ENCODE data around the gene LRP6. TPM values are rescaled to one million over a fixed set of nuclear protein-coding genes. Genes with fewer than 3 reads are reported as not detected.

Gene LRP6
- total and polyA plus RNA-seq, 2 of the 8 experiments (the other 6 are each of a cell fraction or from before 2014, with no cell fraction given): 53.6 to 73.2 TPM

DNA sequence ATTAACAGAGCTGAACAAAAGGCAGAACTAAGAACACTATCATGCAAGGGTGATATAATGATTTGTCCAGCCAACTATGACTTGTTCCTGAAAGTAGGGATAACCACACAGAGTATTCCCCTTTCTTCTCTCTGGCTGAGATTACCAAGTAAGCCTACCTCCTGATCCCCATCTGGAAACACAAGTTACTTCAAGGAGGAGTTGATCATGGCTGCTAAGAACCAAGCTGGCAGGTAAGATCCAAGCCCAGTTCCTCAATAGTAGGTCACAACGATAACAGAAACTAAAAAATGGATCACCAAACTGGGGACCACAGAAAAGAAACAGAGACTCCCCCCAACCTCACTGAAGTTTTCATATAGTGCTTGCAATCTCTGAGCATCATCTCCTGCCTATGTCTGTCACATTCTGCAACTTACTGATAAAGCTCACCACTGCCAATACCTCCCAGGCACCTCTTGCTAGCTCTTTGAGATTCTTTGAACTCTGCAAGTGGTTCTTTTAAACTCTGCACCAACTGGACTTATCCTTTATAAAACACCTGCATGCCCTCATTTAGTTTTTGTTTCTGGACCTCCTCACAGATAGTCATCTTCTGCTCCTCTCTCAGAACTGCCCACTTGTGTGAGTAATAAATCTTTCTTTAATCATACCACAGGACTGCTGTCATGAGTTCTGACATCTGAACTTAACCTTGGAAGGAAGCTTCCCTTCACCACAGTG is 76.6 kb downstream of the LRP6 start:
- Histone ChIP-seq H2BK12ac (ENCODE audit: low read depth, low read length) (no peak overlapping the region), H3K18ac (ENCODE audit: extremely low read depth, low read length) (no peak overlapping the region), H2BK15ac (ENCODE audit: low read length) (no peak overlapping the region), H3K27me3 (replicated peaks in 1 of 4; ENCODE audit: control insufficient read depth in 3 of 4, extremely low read depth in 1 of 4, insufficient read depth in 3 of 4, low read length in 3 of 4) (no peaks in the 10 kb centered on the region), H3K9me3 (ENCODE audit: insufficient read depth in 2 of 2, low read depth in 1 of 2, low read length in 1 of 2) (no peaks in the 10 kb centered on the region), H2BK5ac (ENCODE audit: low read depth, low read length) (no peak overlapping the region), H2AFZ (ENCODE audit: low read length) (no peak overlapping the region), H4K91ac (replicated peaks; ENCODE audit: insufficient read length, low read length) (no peak overlapping the region), H3K9ac (replicated peaks in 1 of 4; ENCODE audit: extremely low read depth in 1 of 4, low read depth in 3 of 4, low read length in 3 of 4) (no peak overlapping the region), H2BK20ac (ENCODE audit: low read length) (no peak overlapping the region), H3K36me3 (ENCODE audit: control insufficient read depth in 2 of 4, insufficient read depth in 4 of 4, low read length in 3 of 4) (peaks cover 0 to 3% (median 0%) of the 10 kb centered on the region in 4 experiments; a peak in 3 of 8 replicates), H4K8ac (ENCODE audit: extremely low read depth, insufficient read depth, low read length) (no peak overlapping the region), H4K20me1 (replicated peaks in 1 of 2; ENCODE audit: control insufficient read depth in 1 of 2, insufficient read depth in 2 of 2, low read length in 2 of 2) (peaks cover 2 to 3% of the 10 kb centered on the region in 2 experiments), H4K5ac (ENCODE audit: insufficient read length, low read depth, low read length) (no peak overlapping the region), H3K27ac (ENCODE audit: low read depth, low read length) (no peak overlapping the region), H3K79me2 (ENCODE audit: control insufficient read depth in 1 of 2, insufficient read depth in 2 of 2, low read length in 2 of 2) (peaks cover 0 to 81% of the 10 kb centered on the region in 2 experiments; a peak in 3 of 4 replicates), H3K4me1 (replicated peaks in 1 of 4; ENCODE audit: control insufficient read depth in 3 of 4, insufficient read depth in 4 of 4, low read length in 3 of 4) (no peaks in the 10 kb centered on the region), H3K4ac (replicated peaks; ENCODE audit: insufficient read length, low read depth, low read length) (no peak overlapping the region), H3K23ac (ENCODE audit: insufficient read length) (no peak overlapping the region), H3K23me2 (ENCODE audit: low read depth, low read length) (no peaks in the 10 kb centered on the region), H3K79me1 (ENCODE audit: low read depth, low read length) (peaks cover 4% of the 10 kb centered on the region; the same call in 1 of the 2 replicates), H3K4me2 (ENCODE audit: insufficient read depth in 1 of 2, low read depth in 2 of 2, low read length in 2 of 2) (no peak overlapping the region), H3K14ac (ENCODE audit: insufficient read length) (no peak overlapping the region), H3K4me3 (ENCODE audit: extremely low read depth in 1 of 4, insufficient read depth in 2 of 4, low read depth in 3 of 4, low read length in 4 of 4) (no peak overlapping the region), H2AK5ac (ENCODE audit: low read depth, low read length) (no peak overlapping the region), H3K56ac (replicated peaks; ENCODE audit: insufficient read length, low read depth, low read length) (no peak overlapping the region), H2BK120ac (replicated peaks; ENCODE audit: low read depth, low read length) (no peak overlapping the region)
- 91% methylated on average over 1 of the region's 1 CpG; no CpG with 5 or more reads in 1 of the 2 experiments for WGBS, 2 experiments (ENCODE audit: extremely low coverage in 1 of 2, insufficient coverage in 1 of 2, insufficient read length in 1 of 2, insufficient replicate concordance in 2 of 2, low coverage in 1 of 2, low lambda C conversion rate in 2 of 2, missing lambda C conversion rate in 1 of 2)
- FAIRE-seq (no peak), DNase-seq (ENCODE audit: low read depth in 1 of 2, low spot score in 2 of 2) (no peak)
- POLR2A ChIA-PET (ENCODE audit: partially characterized antibody): interaction anchor here (0.7 to 0.8 kb wide), 2 partner anchors 8 to 13 kb away, joined by 3 read pairs; no protein-coding TSS in a partner anchor
- CTCF ChIA-PET (ENCODE audit: partially characterized antibody): interaction anchor here (0.6 to 1.5 kb wide), 7 partner anchors 8 to 603 kb away, joined by 3 to 4 read pairs (median 4); no protein-coding TSS in a partner anchor
- TF ChIP-seq, protein P1, sequence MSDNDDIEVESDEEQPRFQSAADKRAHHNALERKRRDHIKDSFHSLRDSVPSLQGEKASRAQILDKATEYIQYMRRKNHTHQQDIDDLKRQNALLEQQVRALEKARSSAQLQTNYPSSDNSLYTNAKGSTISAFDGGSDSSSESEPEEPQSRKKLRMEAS (IDR thresholded peaks at IDR 0.05): no peak
- TF ChIP-seq, protein P2, sequence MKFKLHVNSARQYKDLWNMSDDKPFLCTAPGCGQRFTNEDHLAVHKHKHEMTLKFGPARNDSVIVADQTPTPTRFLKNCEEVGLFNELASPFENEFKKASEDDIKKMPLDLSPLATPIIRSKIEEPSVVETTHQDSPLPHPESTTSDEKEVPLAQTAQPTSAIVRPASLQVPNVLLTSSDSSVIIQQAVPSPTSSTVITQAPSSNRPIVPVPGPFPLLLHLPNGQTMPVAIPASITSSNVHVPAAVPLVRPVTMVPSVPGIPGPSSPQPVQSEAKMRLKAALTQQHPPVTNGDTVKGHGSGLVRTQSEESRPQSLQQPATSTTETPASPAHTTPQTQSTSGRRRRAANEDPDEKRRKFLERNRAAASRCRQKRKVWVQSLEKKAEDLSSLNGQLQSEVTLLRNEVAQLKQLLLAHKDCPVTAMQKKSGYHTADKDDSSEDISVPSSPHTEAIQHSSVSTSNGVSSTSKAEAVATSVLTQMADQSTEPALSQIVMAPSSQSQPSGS (IDR thresholded peaks at IDR 0.05; ENCODE audit: low read length): no peak
- TF ChIP-seq GTF2F1 (IDR thresholded peaks at IDR 0.05; ENCODE audit: borderline replicate concordance, low read depth, low read length): no peak
- no peak for TF ChIP-seq RFX5 (IDR thresholded peaks at IDR 0.05; ENCODE audit: borderline replicate concordance, low read depth, low read length)
- no peak for TF ChIP-seq ATF3 (IDR thresholded peaks at IDR 0.05; ENCODE audit: insufficient read depth, low read depth, low read length)
- no peak for TF ChIP-seq SRF (IDR thresholded peaks at IDR 0.05; ENCODE audit: low read depth, low read length)
- no peak for TF ChIP-seq EGR1 (IDR thresholded peaks at IDR 0.05; ENCODE audit: borderline replicate concordance, low read depth, low read length)
- no peak for TF ChIP-seq MAFK (IDR thresholded peaks at IDR 0.05; ENCODE audit: low read depth, low read length)
- TF ChIP-seq SIN3A (conservative IDR thresholded peaks at IDR 0.05 in 1 of 2, IDR thresholded peaks at IDR 0.05 in 1 of 2; ENCODE audit: low read depth in 1 of 2, low read length in 2 of 2): no peak

All from H1 (cell line).